DND-41 (cell line): Measurements from ENCODE around the gene MARCHF9.

Experiments
- ATAC-seq: fragments of 200-7000 bp; cut with Tn5 transposase; 3 replicates; pipeline ENCODE4 v1.9.1; 2021; ENCODE audit warnings: low read depth; ENCODE audit not compliant: insufficient read depth
- DNase-seq: peaks from one replicate; pipeline ENCODE4 v3.0.0-alpha.2; 2020
- H2AFZ ChIP-seq: 2 replicates; pipeline ENCODE4 v1.6.0; 2012; ENCODE audit warnings: low read depth, low read length
- H3K27ac ChIP-seq: 2 replicates; pipeline ENCODE4 v1.5.1; 2012; ENCODE audit warnings: low read length, inconsistent platforms
- H3K27me3 ChIP-seq: fragments of 200-600 bp; sonication (generic); 2 replicates; pipeline ENCODE4 v1.6.0; 2012; ENCODE audit warnings: low read length, mild to moderate bottlenecking, inconsistent platforms; ENCODE audit not compliant: insufficient read depth, poor library complexity
- H3K36me3 ChIP-seq: 2 replicates; pipeline ENCODE4 v1.5.1; 2012; ENCODE audit warnings: low read length, inconsistent platforms; ENCODE audit not compliant: insufficient read depth
- H3K4me1 ChIP-seq: 2 replicates; pipeline ENCODE4 v1.5.1; 2012; ENCODE audit warnings: mild to moderate bottlenecking, low read length; ENCODE audit not compliant: insufficient read depth
- H3K4me2 ChIP-seq: 2 replicates; pipeline ENCODE4 v1.6.0; 2012; ENCODE audit warnings: mild to moderate bottlenecking, moderate library complexity, low read length, inconsistent platforms; ENCODE audit not compliant: insufficient read depth
- H3K4me3 ChIP-seq, 2 experiments: fragments of 200-600 bp in 1 of 2; shearing (Covaris generic) in 1 of 2; 2 replicates each; pipeline ENCODE4 v1.5.1; 2012 to 2016; ENCODE audit warnings: inconsistent platforms in 2 of 2, low read length in 2 of 2, mild to moderate bottlenecking in 2 of 2, low read depth in 1 of 2, moderate library complexity in 1 of 2
- H3K79me2 ChIP-seq: 2 replicates; pipeline ENCODE4 v1.6.0; 2012; ENCODE audit warnings: low read length, inconsistent platforms; ENCODE audit not compliant: insufficient read depth
- H3K9ac ChIP-seq: 2 replicates; pipeline ENCODE4 v1.6.0; 2012; ENCODE audit warnings: low read depth, mild to moderate bottlenecking, inconsistent platforms, low read length, moderate library complexity
- H3K9me3 ChIP-seq: 2 replicates; pipeline ENCODE4 v1.5.1; 2012; ENCODE audit warnings: low read length, moderate library complexity, mild to moderate bottlenecking, inconsistent platforms; ENCODE audit not compliant: insufficient read depth, severe bottlenecking
- H4K20me1 ChIP-seq: 2 replicates; pipeline ENCODE4 v1.6.0; 2012; ENCODE audit warnings: low read length; ENCODE audit not compliant: insufficient read depth
- CTCF ChIP-seq: IDR thresholded peaks from 2 replicates; pipeline ENCODE4 v1.5.1; 2012; ENCODE audit warnings: borderline replicate concordance, low read length, moderate library complexity, mild to moderate bottlenecking; ENCODE audit not compliant: poor library complexity, severe bottlenecking; ENCODE audit errors: extremely low read depth
- EZH2 ChIP-seq: IDR thresholded peaks from 3 replicates; pipeline ENCODE4 v1.6.1; 2012; ENCODE audit warnings: borderline replicate concordance, low read depth, mild to moderate bottlenecking, moderate library complexity, low read length, inconsistent platforms; ENCODE audit not compliant: severe bottlenecking

The MARCHF9 gene

GRCh38 chr12:57767876-57768275 is 13.0 kb downstream of the MARCHF9 start:
- H3K9me3 ChIP-seq: no peaks in the 10 kb centered on the region
- peaks cover 14% of the 10 kb centered on the region for H3K4me1 ChIP-seq
- H3K27me3 ChIP-seq: no peaks in the 10 kb centered on the region
- no peak overlapping the region for H3K27ac ChIP-seq
- peaks cover 29% of the 10 kb centered on the region for H3K36me3 ChIP-seq
- TF ChIP-seq EZH2: no peak
- TF ChIP-seq CTCF: no peak
- no peaks in the 10 kb centered on the region for H4K20me1 ChIP-seq
- no peak for DNase-seq
- no peak for ATAC-seq
- H3K79me2 ChIP-seq: peaks cover 13% of the 10 kb centered on the region
- no peak overlapping the region for H2AFZ ChIP-seq
- no peak overlapping the region for H3K4me3 ChIP-seq
- no peak overlapping the region for H3K4me2 ChIP-seq
- H3K9ac ChIP-seq: no peak overlapping the region

- Histone ChIP-seq H3K4me3 (no peak overlapping the region), H3K9me3 (no peaks in the 10 kb centered on the region), H3K9ac (no peak overlapping the region), H3K79me2 (peaks cover 15% of the 10 kb centered on the region), H3K4me2 (0 out of 2 replicates have a peak overlapping the region, but pooled peaks have one; percentile 7), H3K4me1 (peaks cover 25% of the 10 kb centered on the region), H3K36me3 (peaks cover 29% of the 10 kb centered on the region), H4K20me1 (no peaks in the 10 kb centered on the region), H2AFZ (no peak overlapping the region), H3K27me3 (no peaks in the 10 kb centered on the region), H3K27ac (no peak overlapping the region)
- DNase-seq (no peak), ATAC-seq (no peak)
- TF ChIP-seq CTCF: no peak
Measured at GRCh38 chr12:57769594-57769993, 14.7 kb downstream of the MARCHF9 start.

- Histone ChIP-seq H3K4me3 (peak overlapping the region; percentile 56 to 85; a peak in 3 of 4 replicates), H3K36me3 (peaks cover 29% of the 10 kb centered on the region), H3K9ac (peak overlapping the region; percentile 81), H3K4me1 (peaks cover 25% of the 10 kb centered on the region), H3K9me3 (no peaks in the 10 kb centered on the region), H3K79me2 (peaks cover 15% of the 10 kb centered on the region), H2AFZ (0 out of 2 replicates have a peak overlapping the region, but pooled peaks have one; percentile 96), H3K27me3 (no peaks in the 10 kb centered on the region), H3K4me2 (peak overlapping the region; percentile 96), H4K20me1 (no peaks in the 10 kb centered on the region), H3K27ac (peak overlapping the region; percentile 88; the same call in 1 of the 2 replicates)
- ATAC-seq (no peak), DNase-seq (no peak)
- no peak for TF ChIP-seq EZH2
- no peak for TF ChIP-seq CTCF
Measured at GRCh38 chr12:57770734-57771133, 15.8 kb downstream of the MARCHF9 start.
